HG03196 (cell line): ENCODE results near the gene WDR5B.
A peak's percentile ranks its signal among the peaks of the same experiment; 100 is the strongest.
"Not testable (repeated sequence)": the region's sequence is repeated elsewhere in the genome, so short reads cannot be mapped to it uniquely, and the experiment has no call there.

ENCODE experiments used
- ATAC-seq: cut with Tn5 transposase; IDR thresholded peaks from one replicate; pipeline ENCODE4 v1.9.1; 2021; ENCODE audit not compliant: unreplicated experiment

WDR5B gene

DNA sequence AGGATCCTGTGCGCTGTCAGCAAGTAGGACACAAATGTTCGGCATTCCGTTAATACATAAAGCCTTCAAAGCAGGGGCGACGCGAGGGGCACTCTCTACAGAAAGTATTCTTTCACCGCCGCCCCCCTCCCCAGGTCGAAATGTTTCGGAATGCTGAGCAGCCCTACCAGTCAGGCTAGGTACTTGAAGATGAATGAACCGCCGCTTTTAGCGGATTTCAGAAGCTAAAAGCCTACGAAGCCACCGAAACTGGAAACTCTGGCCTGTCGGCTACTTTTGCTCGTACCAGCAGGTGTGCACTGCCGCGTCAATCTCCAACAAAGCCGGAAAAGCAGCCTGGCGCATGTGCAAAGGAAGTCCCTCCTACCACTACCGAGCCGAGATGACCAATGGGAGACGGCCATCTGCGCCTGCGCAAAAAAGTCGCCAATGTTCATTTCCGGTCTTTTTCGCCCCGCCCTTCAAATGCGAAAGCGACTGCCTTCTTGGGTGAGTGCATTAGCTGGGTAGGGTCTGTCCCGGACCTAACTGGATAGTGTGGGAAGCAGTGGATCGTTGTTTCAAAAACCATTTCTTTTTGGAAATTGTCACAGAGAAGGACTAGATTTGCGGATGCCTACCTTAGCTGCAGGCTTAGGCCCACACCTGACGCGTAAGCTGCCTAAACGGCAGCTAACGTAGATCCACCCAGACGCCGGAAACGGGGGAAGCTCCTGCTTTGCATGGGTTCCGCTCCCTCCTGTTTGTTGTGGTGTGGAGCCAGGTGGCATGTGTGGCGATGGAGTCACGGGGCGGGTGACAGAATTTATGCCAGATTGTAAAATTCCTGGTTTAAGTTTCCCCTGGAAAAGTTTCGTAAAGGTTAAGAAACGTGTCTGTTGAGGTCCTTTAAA lies at the start of gene WDR5B:
TSS of gene WDR5B (minus strand) at position 301 of the 893 bp plus-strand sequence. CDS start 534 bp downstream, outside the sequence.
- peak; percentile 84 for ATAC-seq

DNA sequence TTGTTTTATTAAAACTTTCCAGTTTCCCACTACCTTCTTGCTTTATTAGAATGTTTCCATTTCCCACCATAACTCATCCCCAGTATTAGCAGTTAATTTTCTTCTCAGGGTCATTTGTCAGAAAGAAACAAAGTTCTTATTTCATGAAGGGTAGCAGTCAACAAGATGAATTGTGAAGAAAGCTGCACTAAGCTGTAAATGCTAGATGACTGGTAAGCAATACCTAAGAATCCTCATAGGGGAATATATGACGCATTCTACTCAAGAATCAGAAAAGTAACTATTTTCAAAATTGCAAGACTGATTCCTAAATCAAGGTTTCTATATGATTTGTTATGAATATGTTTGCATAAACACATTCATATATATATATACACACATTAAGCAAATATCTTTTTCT lies 48.8 kb upstream of the WDR5B start:
- ATAC-seq = no peak

DNA sequence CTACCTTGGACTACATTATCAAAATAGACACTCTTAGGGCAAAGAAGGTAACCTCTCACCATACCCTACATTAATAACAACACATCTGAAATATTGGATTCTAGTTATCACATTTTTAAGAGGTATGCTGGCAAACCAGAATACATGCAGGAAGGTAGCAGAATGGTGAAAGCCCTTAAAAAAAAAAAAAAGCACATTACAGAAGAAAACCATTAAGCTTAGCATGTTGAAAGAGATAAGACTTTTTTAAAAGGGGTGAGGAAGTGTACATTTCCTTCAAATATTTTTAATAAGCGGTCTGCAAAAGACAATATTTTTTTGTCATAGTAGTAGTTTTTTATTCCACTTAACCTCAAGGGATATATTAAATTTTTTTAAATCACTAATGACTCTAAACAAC lies 46.5 kb upstream of the WDR5B start:
- ATAC-seq = no peak

DNA sequence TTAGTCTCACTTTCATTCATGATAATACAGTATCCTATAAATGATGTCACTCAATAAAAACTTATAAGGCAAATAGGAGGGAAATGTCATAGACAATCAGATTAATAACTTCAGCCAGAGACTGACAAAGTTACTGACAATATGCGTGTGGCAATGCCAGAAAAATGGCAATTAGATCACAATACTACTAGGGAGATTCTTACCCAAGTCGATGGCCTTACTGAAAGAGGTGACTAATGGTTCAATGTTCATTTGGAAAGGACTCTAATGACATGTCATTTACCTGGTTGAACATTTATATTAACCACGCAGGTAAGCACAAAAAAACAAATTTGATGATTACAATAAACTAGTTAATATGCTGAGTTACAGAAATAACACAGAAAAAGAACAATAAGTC lies 45.9 kb upstream of the WDR5B start:
- ATAC-seq = no peak

DNA sequence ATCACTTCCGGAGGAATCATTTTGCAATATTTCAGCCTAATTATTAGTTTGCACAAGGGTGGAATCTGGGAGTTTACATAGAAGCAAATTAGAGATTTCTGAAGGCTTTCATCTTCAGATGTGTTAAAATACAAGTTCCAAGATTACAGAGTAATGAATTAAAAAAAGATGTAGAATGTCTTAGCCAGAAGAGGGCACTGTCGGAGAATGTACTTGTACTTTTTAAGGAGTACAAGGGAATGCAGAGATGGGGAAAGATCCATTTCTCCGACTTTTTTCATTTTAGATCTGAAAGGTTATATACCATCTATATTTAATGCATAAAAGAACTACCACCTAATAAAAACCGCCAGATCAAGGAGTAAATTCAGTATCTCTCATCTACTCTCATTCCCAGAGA lies 43.1 kb upstream of the WDR5B start:
- no peak for ATAC-seq

DNA sequence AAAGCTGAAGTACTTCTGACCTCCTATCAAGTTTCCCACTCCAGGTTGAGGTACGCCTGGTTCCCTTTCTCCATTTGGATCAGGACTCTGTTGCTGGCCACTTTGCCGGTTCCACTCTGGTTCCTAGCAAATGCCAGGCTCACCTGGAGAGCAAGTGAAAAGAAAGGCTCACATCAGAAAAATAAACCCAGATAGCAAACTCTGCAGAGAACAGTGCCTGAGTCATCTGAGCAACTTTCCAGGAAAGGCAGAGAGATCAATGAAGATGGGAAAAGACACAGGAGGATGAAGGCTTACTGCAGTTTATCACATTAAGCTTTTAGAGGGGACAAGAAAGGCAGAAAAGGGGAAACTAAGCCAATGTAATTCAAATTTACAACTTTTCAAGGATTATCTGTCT lies 41.8 kb upstream of the WDR5B start:
- ATAC-seq = no peak

DNA sequence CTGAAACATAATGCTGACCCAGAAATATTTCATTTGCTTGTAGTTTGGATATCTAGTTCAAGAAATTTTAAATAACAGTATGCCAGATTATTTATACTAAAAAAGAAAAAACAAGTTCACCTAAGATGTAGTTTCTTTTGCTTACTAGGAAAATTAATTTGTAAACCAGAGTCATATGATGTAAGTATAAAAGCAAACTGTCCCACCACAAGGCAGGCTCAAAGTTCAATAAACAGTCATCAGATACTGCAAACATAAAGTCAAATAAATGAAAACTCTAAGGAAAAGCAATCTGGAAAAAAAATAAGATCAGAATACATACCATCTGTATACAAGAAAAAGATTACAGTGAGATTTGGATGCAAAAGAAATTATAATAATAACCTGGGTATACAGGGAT lies 40.2 kb upstream of the WDR5B start:
- no peak for ATAC-seq

DNA sequence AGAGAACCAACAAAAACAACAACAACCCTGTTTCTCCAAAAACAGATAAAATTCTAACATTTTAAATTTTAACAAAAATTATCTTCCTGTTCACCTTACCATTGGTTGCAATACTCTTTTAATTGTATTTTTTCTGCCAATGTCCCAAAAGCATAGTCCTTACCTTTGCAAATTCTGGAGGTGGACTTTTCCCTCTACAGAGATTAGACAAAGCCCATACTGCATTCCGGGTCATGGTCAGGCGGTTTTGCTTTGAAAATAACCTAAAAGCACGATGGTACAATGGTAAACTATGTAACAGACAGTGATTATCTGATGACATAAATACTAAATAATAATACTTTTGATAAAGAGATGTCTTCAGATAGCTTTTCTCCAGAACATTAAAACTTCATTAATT lies 35.5 kb upstream of the WDR5B start:
- ATAC-seq = no peak

DNA sequence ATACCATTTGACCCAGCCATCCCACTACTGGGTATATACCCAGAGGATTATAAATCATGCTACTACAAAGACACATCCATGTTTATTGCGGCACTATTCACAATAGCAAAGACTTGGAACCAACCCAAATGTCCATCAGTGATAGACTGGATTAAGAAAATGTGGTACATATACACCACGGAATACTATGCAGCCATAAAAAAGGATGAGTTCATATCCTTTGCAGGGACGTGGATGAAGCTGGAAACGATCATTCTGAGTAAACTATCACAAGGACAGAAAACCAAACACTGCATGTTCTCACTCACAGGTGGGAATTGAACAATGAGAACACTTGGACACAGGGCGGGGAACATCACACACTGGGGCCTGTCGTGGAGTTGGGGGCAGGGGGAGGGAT lies 32.4 kb upstream of the WDR5B start:
- ATAC-seq = not testable (repeated sequence)

DNA sequence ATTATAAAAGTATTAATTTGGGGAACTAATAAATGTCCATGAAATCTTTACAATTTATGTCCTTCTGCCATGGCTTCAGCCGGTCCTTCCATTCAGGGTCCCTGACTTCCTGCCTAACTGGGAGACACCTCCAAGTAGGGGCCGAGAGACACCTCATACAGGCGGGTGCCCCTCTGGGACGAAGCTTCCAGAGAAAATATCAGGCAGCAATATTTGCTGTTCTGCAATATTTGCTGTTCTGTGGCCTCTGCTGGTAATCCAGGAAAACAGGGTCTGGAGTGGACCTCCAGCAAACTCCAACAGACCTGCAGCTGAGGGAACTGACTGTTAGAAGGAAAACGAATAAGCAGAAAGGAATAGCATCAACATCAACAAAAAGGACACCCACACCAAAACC lies 28.6 kb upstream of the WDR5B start:
- not testable (repeated sequence) for ATAC-seq

DNA sequence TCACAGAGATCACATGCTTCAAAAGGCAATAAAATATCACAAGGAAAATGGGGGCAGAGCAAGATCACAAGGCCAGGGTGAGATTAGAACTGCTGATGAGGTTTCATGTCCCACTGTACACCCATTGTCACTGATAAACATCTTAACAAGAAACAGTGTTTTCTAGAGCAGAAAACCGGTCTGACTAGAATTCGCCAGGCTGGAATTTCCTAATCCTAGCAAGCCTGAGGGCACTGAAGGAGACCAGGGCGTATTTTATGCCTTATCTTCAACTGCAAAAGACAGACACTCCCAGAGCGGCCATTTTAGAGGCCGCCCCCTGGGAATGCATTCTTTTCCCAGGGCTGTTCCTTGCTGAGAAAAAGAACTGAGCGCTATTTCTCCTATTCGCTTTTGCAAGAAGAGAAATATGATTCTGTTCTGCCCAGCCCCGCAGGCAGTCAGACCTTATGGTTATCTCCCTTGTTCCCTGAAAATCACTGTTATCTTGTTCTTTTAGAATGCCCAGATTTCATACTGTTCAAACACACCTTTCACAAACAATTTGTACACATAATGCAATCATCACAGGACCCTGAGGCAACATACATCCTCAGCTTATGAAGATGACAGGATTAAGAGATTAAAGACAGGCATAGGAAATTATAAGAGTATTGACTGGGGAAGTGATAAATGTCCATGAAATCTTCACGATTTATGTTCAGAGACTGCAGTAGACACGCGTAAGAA lies 28.1 kb upstream of the WDR5B start:
- not testable (repeated sequence) for ATAC-seq

DNA sequence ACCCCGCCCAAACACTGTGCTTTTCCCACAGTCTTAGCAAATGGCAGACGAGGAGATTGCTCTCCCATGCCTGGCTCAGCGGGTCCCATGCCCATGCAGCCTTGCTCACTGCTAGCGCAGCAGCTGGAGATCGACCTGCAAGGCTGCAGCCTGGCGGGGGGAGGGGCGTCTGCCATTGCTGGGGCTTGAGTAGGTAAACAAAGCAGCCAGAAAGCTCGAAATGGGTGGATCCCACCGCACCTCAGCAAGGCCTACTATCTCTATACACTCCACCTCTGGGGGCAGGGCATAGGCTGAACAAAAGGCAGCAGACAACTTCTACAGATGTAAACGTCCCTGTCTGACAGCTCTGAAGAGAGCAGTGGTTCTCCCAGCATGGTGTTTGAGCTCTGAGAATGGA lies 27.2 kb upstream of the WDR5B start:
- no peak for ATAC-seq

DNA sequence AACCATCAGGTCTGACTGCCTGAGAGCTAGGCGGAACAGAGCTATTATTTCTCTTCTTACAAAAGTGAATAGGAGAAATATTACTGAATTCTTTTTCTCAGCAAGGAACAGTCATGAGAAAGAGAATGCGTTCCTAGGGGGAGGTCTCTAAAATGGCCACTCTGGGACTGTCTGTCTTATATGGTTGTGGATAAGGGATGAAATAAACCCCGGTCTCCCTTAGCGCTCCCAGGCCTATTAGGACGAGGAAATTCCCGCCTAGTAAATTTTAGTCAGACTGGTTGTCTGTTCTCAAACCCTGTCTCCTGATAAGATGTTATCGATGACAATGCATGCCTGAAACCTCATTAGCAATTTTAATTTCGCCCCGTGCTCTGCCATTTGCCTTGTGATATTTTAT lies 20.1 kb upstream of the WDR5B start:
- ATAC-seq = no peak

DNA sequence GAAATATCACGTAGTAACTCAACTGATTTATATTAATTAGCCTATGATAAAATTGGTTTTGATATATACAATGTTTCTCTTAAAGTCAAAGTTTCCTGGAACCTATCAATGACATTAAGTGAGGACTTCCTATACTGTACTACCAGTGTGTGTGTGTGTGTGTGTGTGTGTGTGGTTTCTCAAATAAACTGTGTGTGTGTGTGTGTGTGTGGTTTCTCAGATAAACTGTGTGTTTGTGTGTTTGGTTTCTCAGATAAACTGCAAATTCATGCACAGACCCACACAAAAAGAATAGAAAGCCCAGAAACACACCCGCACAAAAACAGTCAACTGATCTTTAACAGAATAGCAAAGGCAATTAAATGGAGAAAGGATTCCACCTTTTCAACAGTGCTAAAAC lies 14.5 kb upstream of the WDR5B start:
- ATAC-seq = no peak

DNA sequence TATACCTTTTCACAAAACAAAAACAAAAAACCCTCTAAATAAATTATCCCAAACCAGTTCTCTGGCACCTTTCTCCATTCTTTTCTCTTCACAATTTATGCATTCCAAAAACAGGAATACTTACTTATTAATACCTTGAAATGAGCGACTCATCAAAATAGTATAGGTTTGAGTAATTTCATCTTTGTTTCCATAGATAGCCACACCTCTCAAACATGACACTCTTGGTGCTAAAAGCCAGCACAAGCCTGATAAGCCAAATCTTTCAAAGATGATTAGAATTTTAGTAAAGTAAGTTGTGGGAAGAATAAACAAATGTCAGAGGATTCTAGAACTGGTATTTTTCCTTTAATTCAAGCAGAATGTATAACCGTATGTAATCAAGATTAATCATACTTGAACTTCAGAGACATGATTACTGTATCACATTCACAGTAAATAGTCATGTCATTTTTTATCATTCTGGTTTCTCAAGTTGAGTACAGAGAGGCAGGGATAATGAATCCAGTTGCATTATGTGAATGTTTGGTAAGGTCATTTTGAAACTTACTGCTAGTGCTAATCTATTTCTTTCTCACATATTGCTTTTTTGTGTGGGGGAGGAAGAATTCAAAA lies 12.1 kb upstream of the WDR5B start:
- ATAC-seq = no peak

DNA sequence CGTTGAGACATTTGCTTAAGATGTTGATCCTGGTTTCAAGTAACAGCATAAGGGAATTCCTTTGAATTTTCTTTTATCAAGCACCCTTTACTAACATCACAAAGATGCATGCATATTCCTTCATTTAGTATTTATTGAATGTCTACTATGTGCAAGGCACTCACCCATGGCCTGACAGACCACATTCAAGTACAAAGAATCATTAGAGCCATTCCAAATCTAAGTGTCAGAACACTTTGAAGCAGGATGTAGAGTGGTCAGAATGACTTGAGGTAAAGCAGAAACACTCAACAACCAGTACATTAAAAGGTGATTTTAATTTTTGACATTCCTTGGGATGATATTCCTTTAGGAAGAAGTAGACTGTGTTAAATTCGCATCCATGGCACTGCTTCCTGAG lies 6.0 kb upstream of the WDR5B start:
- no peak for ATAC-seq

DNA sequence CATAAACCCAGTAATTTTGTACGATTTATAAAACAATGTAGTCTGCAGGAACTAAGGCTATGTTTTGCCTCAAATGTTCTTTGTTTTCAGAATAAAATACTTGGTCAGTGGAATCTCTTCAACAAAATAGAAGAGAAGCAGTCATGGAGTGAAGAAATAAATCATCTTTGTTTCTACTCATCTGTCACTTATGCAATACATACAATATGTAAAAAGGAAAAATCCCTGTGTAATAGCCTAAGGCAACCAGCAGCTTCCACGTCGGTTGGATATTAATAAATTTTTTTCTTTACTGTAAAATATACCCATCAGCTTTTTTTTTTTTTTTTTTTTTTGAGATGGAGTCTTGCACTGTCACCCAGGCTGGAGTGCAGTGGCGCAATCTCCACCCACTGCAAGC lies 5.2 kb upstream of the WDR5B start:
- ATAC-seq = no peak

DNA sequence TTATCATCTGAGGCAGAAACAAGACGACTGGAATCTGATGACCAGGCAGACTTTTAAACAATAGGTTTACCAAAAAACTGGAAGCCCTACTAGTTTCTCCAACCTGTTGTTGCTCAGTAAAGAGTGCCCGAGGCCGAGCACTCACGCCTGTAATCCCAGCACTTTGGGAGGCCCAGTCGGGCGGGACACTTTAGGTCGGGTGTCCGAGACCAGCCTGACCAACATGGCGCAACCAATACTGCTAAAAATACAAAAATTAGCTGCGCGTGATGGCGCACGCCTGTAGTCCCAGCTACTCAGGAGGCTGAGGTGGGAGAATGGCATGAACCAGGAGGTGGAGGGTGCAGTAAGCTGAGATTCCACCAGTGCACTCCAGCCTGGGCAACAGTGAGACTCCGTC lies 1.1 kb upstream of the WDR5B start:
- no peak for ATAC-seq

DNA sequence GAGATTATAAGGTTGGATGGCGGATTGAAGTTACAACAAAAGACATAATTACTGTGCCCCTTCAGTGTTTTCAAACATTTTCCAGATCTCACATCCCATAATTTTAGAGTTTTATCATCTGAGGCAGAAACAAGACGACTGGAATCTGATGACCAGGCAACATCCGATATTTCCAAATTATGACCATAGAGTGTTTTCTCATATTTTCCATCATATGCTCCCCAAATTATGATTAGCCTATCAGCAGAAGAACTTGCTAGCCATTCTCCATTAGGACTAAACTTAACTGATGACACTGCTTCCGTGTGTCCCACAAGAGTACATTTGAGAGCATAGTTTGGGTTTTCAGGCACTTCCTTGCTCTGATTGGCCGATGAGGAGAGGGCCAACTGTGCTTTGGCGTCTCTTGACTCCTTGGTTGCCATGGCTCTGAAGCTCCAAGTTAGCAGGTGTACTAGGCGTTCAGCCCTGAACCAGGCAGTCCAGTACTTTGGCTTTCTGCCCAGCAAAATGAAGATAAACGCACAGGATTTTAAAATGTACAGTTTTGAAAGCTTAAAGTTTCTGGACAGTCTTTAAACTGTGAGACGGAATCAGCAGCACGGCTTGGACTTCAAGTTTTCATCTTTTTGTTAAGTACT lies 638 bp downstream of the WDR5B start:
- peak; percentile 41 for ATAC-seq

DNA sequence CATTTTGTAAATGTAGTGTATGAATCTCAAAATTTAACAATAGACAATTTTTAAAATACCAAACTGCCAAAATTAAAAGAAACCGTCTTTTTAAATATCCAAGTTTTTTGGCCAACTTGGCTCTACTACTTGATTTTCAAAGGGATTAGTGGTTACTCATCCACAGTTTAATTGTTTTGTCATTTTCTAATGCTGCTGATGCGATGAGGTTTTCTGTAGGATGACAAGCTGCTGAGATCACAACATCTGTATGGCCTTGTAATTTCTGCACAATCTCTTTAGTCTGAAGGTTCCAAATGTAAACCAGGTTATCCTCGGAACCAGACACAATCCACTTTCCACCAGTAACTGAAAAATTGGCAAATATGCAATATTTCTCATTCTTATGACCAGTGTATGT lies 1.5 kb downstream of the WDR5B start:
- no peak for ATAC-seq

DNA sequence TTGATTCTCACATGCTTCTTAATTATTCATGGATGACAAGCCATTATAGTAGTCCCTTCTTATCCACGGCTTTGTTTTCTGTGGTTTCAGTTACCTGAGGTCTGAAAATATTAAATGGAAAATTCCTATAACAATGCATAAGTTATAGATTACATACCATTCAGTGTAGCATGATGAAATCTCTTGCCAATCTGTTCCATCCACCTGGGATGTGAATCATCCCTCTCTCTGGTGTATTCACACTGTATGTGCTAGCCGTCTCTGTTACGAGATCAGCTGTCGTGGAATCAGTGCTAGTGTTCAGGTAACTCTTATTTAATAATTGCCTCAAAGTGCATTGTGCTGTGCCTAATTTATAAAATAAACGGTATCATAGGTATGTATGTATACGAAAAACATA lies 5.2 kb downstream of the WDR5B start:
- ATAC-seq = no peak
